ENCODE measurements around the gene NDST1.
"Not testable (repeated sequence)": the region's sequence is repeated elsewhere in the genome, so short reads cannot be mapped to it uniquely, and the experiment has no call there.

Gene NDST1

GRCh38 chr5:150468206-150468605, 39.7 kb upstream of the NDST1 start:
- no peak for TF ChIP-seq CTCF (conservative IDR thresholded peaks at IDR 0.05; ENCODE audit: control insufficient read depth, insufficient read depth, low read depth, low read length)
- no peak overlapping the region for H3K4me3 ChIP-seq (ENCODE audit: control insufficient read depth, low read depth, low read length)
- DNase-seq (ENCODE audit: low read depth), result no peak

- no peak for TF ChIP-seq CTCF (conservative IDR thresholded peaks at IDR 0.05; ENCODE audit: control insufficient read depth, insufficient read depth, low read depth, low read length)
- no peak overlapping the region for H3K4me3 ChIP-seq (ENCODE audit: control insufficient read depth, low read depth, low read length)
- DNase-seq (ENCODE audit: low read depth), result peak; percentile 97
These were observed 38.0 kb upstream of the NDST1 start for GRCh38 chr5:150469718-150470469.

DNA sequence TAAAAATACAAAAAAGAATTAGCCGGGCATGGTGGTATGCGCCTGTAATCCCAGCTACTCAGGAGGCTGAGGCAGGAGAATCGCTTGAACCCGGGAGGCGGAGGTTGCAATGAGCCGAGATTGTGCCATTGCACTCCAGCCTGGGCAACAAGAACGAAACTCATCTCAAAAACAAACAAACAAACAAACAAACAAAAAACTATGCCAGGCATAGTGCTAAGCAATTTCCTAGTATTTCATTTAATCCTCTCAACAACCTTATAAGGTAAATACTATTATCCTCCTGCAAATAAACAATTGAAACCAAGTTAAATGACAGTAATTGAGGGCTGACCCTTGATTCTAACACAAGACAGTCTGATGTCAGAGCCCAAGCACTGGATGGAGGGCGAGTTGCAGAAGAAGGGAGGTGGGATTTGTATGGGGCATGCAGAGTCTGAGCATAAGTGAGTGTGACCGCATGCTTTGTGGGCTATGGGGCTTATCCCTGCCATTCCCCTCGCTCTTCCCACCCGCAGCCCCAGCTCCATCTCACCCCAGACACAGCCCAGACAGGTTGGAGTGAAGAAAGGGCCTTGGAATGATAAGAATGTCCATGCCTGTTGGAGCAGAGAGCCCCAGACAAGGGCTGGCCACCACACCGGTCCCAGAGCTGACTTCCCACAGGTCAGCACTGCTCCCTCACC, 34.1 kb upstream of the NDST1 start:
- no peak for DNase-seq (ENCODE audit: low read depth)
- H3K4me3 ChIP-seq (ENCODE audit: control insufficient read depth, low read depth, low read length), result no peak overlapping the region
- TF ChIP-seq CTCF (conservative IDR thresholded peaks at IDR 0.05; ENCODE audit: control insufficient read depth, insufficient read depth, low read depth, low read length), result no peak

DNA sequence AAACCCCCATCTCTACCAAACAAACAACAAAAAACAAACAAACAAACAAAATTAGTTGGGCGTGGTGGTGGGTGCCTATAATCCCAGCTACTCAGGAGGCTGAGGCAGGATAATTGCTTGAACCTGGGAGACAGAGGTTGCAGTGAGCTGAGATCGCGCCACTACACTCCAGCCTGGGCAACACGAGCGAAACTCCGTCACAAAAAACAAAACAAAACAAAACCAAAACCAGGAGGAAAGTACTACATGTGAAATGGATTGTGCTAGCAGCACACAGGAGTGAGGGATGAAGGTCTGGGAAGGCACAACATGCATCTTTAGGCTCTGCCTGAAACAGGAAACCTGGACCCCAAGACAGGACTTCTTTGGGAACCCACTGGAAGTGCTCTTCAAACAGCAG, 31.4 kb upstream of the NDST1 start:
- not testable (repeated sequence) for DNase-seq (ENCODE audit: low read depth); H3K4me3 ChIP-seq (ENCODE audit: control insufficient read depth, low read depth, low read length)

DNA sequence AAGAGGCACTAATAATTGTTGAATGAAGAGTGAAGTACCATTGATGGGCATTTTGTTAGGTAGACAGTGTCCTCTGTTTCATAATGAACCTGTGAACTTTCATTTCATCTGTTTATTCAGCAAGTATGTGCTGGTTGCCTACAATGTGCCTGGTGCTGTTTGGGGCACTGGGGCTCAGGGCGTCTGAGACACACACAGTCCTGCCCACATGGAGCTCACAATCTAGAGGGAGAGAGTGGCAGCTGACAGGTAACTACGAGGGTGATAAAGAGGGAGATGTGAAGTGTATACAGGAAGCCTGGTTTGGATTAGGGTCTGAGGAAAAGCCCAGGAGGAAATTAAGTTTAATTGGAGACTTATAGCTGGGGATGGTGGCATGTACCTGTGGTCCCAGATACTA, 28.5 kb upstream of the NDST1 start:
- no peak overlapping the region for H3K4me3 ChIP-seq (ENCODE audit: control insufficient read depth, low read depth, low read length)
- no peak for DNase-seq (ENCODE audit: low read depth)
- TF ChIP-seq CTCF (conservative IDR thresholded peaks at IDR 0.05; ENCODE audit: control insufficient read depth, insufficient read depth, low read depth, low read length), result no peak

- no peak overlapping the region for H3K4me3 ChIP-seq (ENCODE audit: control insufficient read depth, low read depth, low read length)
- TF ChIP-seq CTCF (conservative IDR thresholded peaks at IDR 0.05; ENCODE audit: control insufficient read depth, insufficient read depth, low read depth, low read length), result no peak
- no peak for DNase-seq (ENCODE audit: low read depth)
These were observed 26.3 kb upstream of the NDST1 start for GRCh38 chr5:150481708-150481965.

GRCh38 chr5:150481972-150482406, 25.9 kb upstream of the NDST1 start:
- no peak for DNase-seq (ENCODE audit: low read depth)
- H3K4me3 ChIP-seq (ENCODE audit: control insufficient read depth, low read depth, low read length), result no peak overlapping the region
- no peak for TF ChIP-seq CTCF (conservative IDR thresholded peaks at IDR 0.05; ENCODE audit: control insufficient read depth, insufficient read depth, low read depth, low read length)
